ENCODE measurements around the gene ERC1. TPM values are rescaled to one million over a fixed set of nuclear protein-coding genes. Genes with fewer than 3 reads are reported as not detected.
"Not testable (repeated sequence)": the region's sequence is repeated elsewhere in the genome, so short reads cannot be mapped to it uniquely, and the experiment has no call there.

Gene ERC1
- total and polyA plus RNA-seq, 4 donors: 7.4 to 78.2 (median 39.8) TPM

- Histone ChIP-seq H3K4me3 (no peak overlapping the region), H3K4me1 (ENCODE audit: control insufficient read depth in 5 of 5, insufficient read depth in 5 of 5, low read length in 5 of 5) (peaks cover 2 to 16% (median 8%) of the 10 kb centered on the region in 5 donors), H3K27ac (ENCODE audit: low read depth in 1 of 2, low read length in 1 of 2) (no peak overlapping the region), H3K27me3 (ENCODE audit: control insufficient read depth in 3 of 3, insufficient read depth in 3 of 3, low read length in 2 of 3) (no peaks in the 10 kb centered on the region), H3K9me3 (ENCODE audit: control insufficient read depth in 4 of 4, insufficient read depth in 3 of 4, low read length in 3 of 4) (no peaks in the 10 kb centered on the region), H3K36me3 (ENCODE audit: control insufficient read depth in 4 of 4, insufficient read depth in 4 of 4, low read length in 4 of 4) (peaks cover 0 to 5% (median 1%) of the 10 kb centered on the region in 4 donors), H3K9ac (ENCODE audit: insufficient read depth in 1 of 2, low read length in 2 of 2) (no peak overlapping the region)
- DNase-seq: no peak
- 94% methylated on average over 4 of the region's 4 CpGs for WGBS, 2 donors
- no peak for ATAC-seq (ENCODE audit: insufficient read depth, low FRiP score)
- TF ChIP-seq CTCF (IDR thresholded peaks at IDR 0.05; ENCODE audit: control extremely low read depth, extremely low read depth): no peak
Measured at GRCh38 chr12:996881-997280, 5.9 kb downstream of the ERC1 start.

- Histone ChIP-seq H3K4me1 (ENCODE audit: control insufficient read depth in 5 of 5, insufficient read depth in 5 of 5, low read length in 5 of 5) (peaks cover 2 to 10% (median 3%) of the 10 kb centered on the region in 5 donors), H3K9me3 (ENCODE audit: control insufficient read depth in 4 of 4, insufficient read depth in 3 of 4, low read length in 3 of 4) (no peaks in the 10 kb centered on the region), H3K9ac (ENCODE audit: insufficient read depth in 1 of 2, low read length in 2 of 2) (no peak overlapping the region), H3K4me3 (no peak overlapping the region), H3K27ac (ENCODE audit: low read depth in 1 of 2, low read length in 1 of 2) (peak overlapping the region in 1 of 2 donors; percentile 41), H3K27me3 (ENCODE audit: control insufficient read depth in 3 of 3, insufficient read depth in 3 of 3, low read length in 2 of 3) (no peaks in the 10 kb centered on the region), H3K36me3 (ENCODE audit: control insufficient read depth in 4 of 4, insufficient read depth in 4 of 4, low read length in 4 of 4) (peaks cover 0 to 5% (median 1%) of the 10 kb centered on the region in 4 donors)
- 73 to 88% methylated on average over 1 of the region's 1 CpG for WGBS, 2 donors
- DNase-seq (no peak), ATAC-seq (ENCODE audit: insufficient read depth, low FRiP score) (no peak)
- no peak for TF ChIP-seq CTCF (IDR thresholded peaks at IDR 0.05; ENCODE audit: control extremely low read depth, extremely low read depth)
Measured at GRCh38 chr12:997505-997904, 6.5 kb downstream of the ERC1 start.

GRCh38 chr12:998020-998874 is 7.2 kb downstream of the ERC1 start:
- H3K27me3 ChIP-seq (ENCODE audit: control insufficient read depth in 3 of 3, insufficient read depth in 3 of 3, low read length in 2 of 3): no peaks in the 10 kb centered on the region
- no peak for ATAC-seq (ENCODE audit: insufficient read depth, low FRiP score)

GRCh38 chr12:999736-1000135 is 8.7 kb downstream of the ERC1 start:
- 97 to 98% methylated on average over 7 of the region's 7 CpGs for WGBS, 2 donors
- H3K36me3 ChIP-seq (ENCODE audit: control insufficient read depth in 4 of 4, insufficient read depth in 4 of 4, low read length in 4 of 4); H3K27ac ChIP-seq (ENCODE audit: low read depth in 1 of 2, low read length in 1 of 2); DNase-seq; H3K4me3 ChIP-seq; ATAC-seq (ENCODE audit: insufficient read depth, low FRiP score); H3K27me3 ChIP-seq (ENCODE audit: control insufficient read depth in 3 of 3, insufficient read depth in 3 of 3, low read length in 2 of 3); H3K9me3 ChIP-seq (ENCODE audit: control insufficient read depth in 4 of 4, insufficient read depth in 3 of 4, low read length in 3 of 4); H3K9ac ChIP-seq (ENCODE audit: insufficient read depth in 1 of 2, low read length in 2 of 2): not testable (repeated sequence)
- H3K4me1 ChIP-seq (ENCODE audit: control insufficient read depth in 5 of 5, insufficient read depth in 5 of 5, low read length in 5 of 5): peaks cover 0 to 17% (median 0%) of the 10 kb centered on the region in 5 donors

More at GRCh38 chr12:998020-998874, 7.2 kb downstream of the ERC1 start:
- peaks cover 0 to 10% (median 2%) of the 10 kb centered on the region in 5 donors for H3K4me1 ChIP-seq (ENCODE audit: control insufficient read depth in 5 of 5, insufficient read depth in 5 of 5, low read length in 5 of 5)
- H3K9me3 ChIP-seq (ENCODE audit: control insufficient read depth in 4 of 4, insufficient read depth in 3 of 4, low read length in 3 of 4): no peaks in the 10 kb centered on the region
- H3K9ac ChIP-seq (ENCODE audit: insufficient read depth in 1 of 2, low read length in 2 of 2): no peak overlapping the region
- H3K4me3 ChIP-seq: no peak overlapping the region
- peaks cover 0 to 5% (median 1%) of the 10 kb centered on the region in 4 donors for H3K36me3 ChIP-seq (ENCODE audit: control insufficient read depth in 4 of 4, insufficient read depth in 4 of 4, low read length in 4 of 4)
- no peak for TF ChIP-seq CTCF (IDR thresholded peaks at IDR 0.05; ENCODE audit: control extremely low read depth, extremely low read depth)
- H3K27ac ChIP-seq (ENCODE audit: low read depth in 1 of 2, low read length in 1 of 2): peak overlapping the region in 1 of 2 donors; percentile 53
- peak in 1 of 3 donors; percentile 24 for DNase-seq
- 85 to 90% methylated on average over 6 of the region's 6 CpGs for WGBS, 2 donors

All from lung (tissue), 12 donors.